ENCODE data around the gene TWIST2. TPM values are rescaled to one million over a fixed set of nuclear protein-coding genes. Genes with fewer than 3 reads are reported as not detected.

The TWIST2 gene
- total RNA-seq, 1 experiment from 2014 or later: not detected

DNA sequence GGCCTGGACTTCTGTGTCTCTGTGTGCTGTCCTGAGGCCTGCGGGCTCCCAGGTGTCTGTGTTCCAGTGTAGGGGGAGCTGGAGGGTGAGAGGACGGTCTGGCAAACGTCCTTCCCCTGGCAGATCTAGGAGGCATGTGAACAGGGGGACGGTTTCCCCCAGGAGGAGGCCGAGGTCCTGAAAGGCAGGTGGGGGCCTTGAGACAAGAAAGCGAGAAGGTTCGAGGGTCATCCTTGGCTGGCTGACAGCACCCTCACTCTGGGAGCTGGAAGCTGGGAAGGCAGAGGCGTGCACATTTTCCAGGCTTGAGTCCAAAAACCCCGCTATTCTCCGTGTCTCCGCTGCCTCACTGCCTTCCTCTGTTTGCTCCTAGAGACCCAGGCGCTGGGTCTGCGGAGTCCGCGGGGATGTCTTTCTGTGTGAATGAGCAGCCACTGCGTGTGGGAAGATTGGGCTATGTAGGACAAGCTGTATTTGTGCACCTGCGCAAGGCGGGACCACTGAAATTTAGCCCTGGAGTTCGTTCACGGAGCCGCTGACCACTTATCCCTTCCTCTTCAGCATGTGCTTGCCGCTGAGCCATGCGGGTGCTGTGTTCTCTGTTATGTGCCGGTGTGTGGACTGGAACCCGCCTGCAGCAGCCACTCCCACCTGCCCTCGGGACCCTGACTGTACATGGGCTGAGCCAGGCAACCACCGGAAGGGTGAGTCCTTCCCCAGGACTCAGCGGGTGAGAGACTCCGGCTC, 43.7 kb downstream of the TWIST2 start:
- no peak for DNase-seq (ENCODE audit: low spot score)
- Histone ChIP-seq H3K9me3 (ENCODE audit: low read depth, low read length, poor library complexity, severe bottlenecking) (no peaks in the 10 kb centered on the region), H3K36me3 (ENCODE audit: insufficient read depth, low read length, poor library complexity, severe bottlenecking) (no peaks in the 10 kb centered on the region), H3K4me1 (ENCODE audit: insufficient read depth, low read length, poor library complexity, severe bottlenecking) (no peaks in the 10 kb centered on the region), H3K27me3 (replicated peaks; ENCODE audit: insufficient read depth, low read depth, low read length, poor library complexity) (peaks cover 25% of the 10 kb centered on the region), H3K4me3 (ENCODE audit: low read depth, low read length, poor library complexity, severe bottlenecking) (no peak overlapping the region), H3K27ac (ENCODE audit: low read depth, low read length, poor library complexity, severe bottlenecking) (no peak overlapping the region)
- intact Hi-C loops (cut with micrococcal nuclease; ENCODE audit: unreplicated experiment): no loop called here
- TF ChIP-seq EZH2 (IDR thresholded peaks at IDR 0.05; ENCODE audit: borderline replicate concordance, low read depth, low read length, poor library complexity, severe bottlenecking) (no peak), CTCF (conservative IDR thresholded peaks at IDR 0.05; ENCODE audit: low read depth, low read length) (no peak)
- POLR2A ChIA-PET (ENCODE audit: low non-redundant PET): no interaction called here
- CTCF ChIA-PET: no interaction called here
- no TSS peak for BruUV-seq (replicated peaks)

- Histone ChIP-seq H3K4me1 (ENCODE audit: insufficient read depth, low read length, poor library complexity, severe bottlenecking) (no peaks in the 10 kb centered on the region), H3K27ac (ENCODE audit: low read depth, low read length, poor library complexity, severe bottlenecking) (no peak overlapping the region), H3K9me3 (ENCODE audit: low read depth, low read length, poor library complexity, severe bottlenecking) (no peaks in the 10 kb centered on the region), H3K27me3 (replicated peaks; ENCODE audit: insufficient read depth, low read depth, low read length, poor library complexity) (peaks cover 19% of the 10 kb centered on the region), H3K4me3 (ENCODE audit: low read depth, low read length, poor library complexity, severe bottlenecking) (no peak overlapping the region), H3K36me3 (ENCODE audit: insufficient read depth, low read length, poor library complexity, severe bottlenecking) (no peaks in the 10 kb centered on the region)
- DNase-seq (ENCODE audit: low spot score): no peak
- intact Hi-C loops (cut with micrococcal nuclease; ENCODE audit: unreplicated experiment): no loop called here
- POLR2A ChIA-PET (ENCODE audit: low non-redundant PET): no interaction called here
- BruUV-seq (replicated peaks): no TSS peak
- CTCF ChIA-PET: no interaction called here
- TF ChIP-seq CTCF (conservative IDR thresholded peaks at IDR 0.05; ENCODE audit: low read depth, low read length) (no peak), EZH2 (IDR thresholded peaks at IDR 0.05; ENCODE audit: borderline replicate concordance, low read depth, low read length, poor library complexity, severe bottlenecking) (no peak)
Measured at GRCh38 chr2:238892204-238892500, 44.3 kb downstream of the TWIST2 start.

- H3K36me3 ChIP-seq (ENCODE audit: insufficient read depth, low read length, poor library complexity, severe bottlenecking): no peaks in the 10 kb centered on the region
- no peaks in the 10 kb centered on the region for H3K9me3 ChIP-seq (ENCODE audit: low read depth, low read length, poor library complexity, severe bottlenecking)
- H3K27me3 ChIP-seq (replicated peaks; ENCODE audit: insufficient read depth, low read depth, low read length, poor library complexity): peaks cover 13% of the 10 kb centered on the region
- CTCF ChIA-PET: no interaction called here
- no TSS peak for BruUV-seq (replicated peaks)
- H3K4me3 ChIP-seq (ENCODE audit: low read depth, low read length, poor library complexity, severe bottlenecking): no peak overlapping the region
- DNase-seq (ENCODE audit: low spot score): no peak
- POLR2A ChIA-PET (ENCODE audit: low non-redundant PET): no interaction called here
- no peak for TF ChIP-seq CTCF (conservative IDR thresholded peaks at IDR 0.05; ENCODE audit: low read depth, low read length)
- TF ChIP-seq EZH2 (IDR thresholded peaks at IDR 0.05; ENCODE audit: borderline replicate concordance, low read depth, low read length, poor library complexity, severe bottlenecking): no peak
- intact Hi-C loops (cut with micrococcal nuclease; ENCODE audit: unreplicated experiment): no loop called here
- H3K27ac ChIP-seq (ENCODE audit: low read depth, low read length, poor library complexity, severe bottlenecking): no peak overlapping the region
- no peaks in the 10 kb centered on the region for H3K4me1 ChIP-seq (ENCODE audit: insufficient read depth, low read length, poor library complexity, severe bottlenecking)
Measured at GRCh38 chr2:238892796-238893195, 44.9 kb downstream of the TWIST2 start.
